Keratinocyte (primary cell): Measurements from ENCODE around the gene MIER2. TPM values are rescaled to one million over a fixed set of nuclear protein-coding genes. Genes with fewer than 3 reads are reported as not detected.

Experiments
- DNase-seq: peaks from one replicate; pipeline ENCODE4 v3.0.0-alpha.2; 2011; ENCODE audit warnings: low read depth, missing footprints, low spot score
- FAIRE-seq: peaks from 2 replicates; lab custom pipeline; 2011; peaks lifted over from hg19 to GRCh38; lab: Jason Lieb, UNC
- H2AFZ ChIP-seq: 2 replicates; pipeline ENCODE4 v1.6.0; 2012; ENCODE audit warnings: low read length, control low read depth, inconsistent platforms; ENCODE audit not compliant: control insufficient read depth
- H3K27ac ChIP-seq: 2 replicates; pipeline ENCODE4 v1.5.1; 2011; ENCODE audit warnings: low read length; ENCODE audit not compliant: control insufficient read depth, insufficient read depth
- H3K27me3 ChIP-seq: 3 replicates; pipeline ENCODE4 v1.6.0; 2011; ENCODE audit warnings: low read length; ENCODE audit not compliant: control insufficient read depth, insufficient read depth; ENCODE audit errors: extremely low read depth
- H3K36me3 ChIP-seq, 2 experiments: 2 replicates in 1 of 2; 3 replicates in 1 of 2; pipeline ENCODE4 v1.5.1; 2011; ENCODE audit warnings: low read length in 2 of 2, mild to moderate bottlenecking in 1 of 2; ENCODE audit not compliant: control insufficient read depth in 2 of 2, insufficient read depth in 2 of 2; ENCODE audit errors: extremely low read depth in 1 of 2
- H3K4me1 ChIP-seq: 3 replicates; pipeline ENCODE4 v1.5.1; 2011; ENCODE audit warnings: low read length; ENCODE audit not compliant: control insufficient read depth, insufficient read depth; ENCODE audit errors: extremely low read depth
- H3K4me2 ChIP-seq: 3 replicates; pipeline ENCODE4 v1.6.0; 2011; ENCODE audit warnings: low read depth, low read length; ENCODE audit not compliant: control insufficient read depth, insufficient read depth; ENCODE audit errors: extremely low read depth
- H3K4me3 ChIP-seq, 3 experiments: fragments of 200-600 bp in 1 of 3; sonication (generic) in 1 of 3; 2 replicates in 2 of 3; 3 replicates in 1 of 3; pipeline ENCODE4 v1.5.1; 2011 to 2016; ENCODE audit warnings: low read length in 3 of 3, mild to moderate bottlenecking in 3 of 3, control low read depth in 2 of 3, inconsistent platforms in 1 of 3, low read depth in 1 of 3, mixed read lengths in 1 of 3, mixed run types in 1 of 3, moderate library complexity in 1 of 3; ENCODE audit not compliant: control insufficient read depth in 2 of 3, insufficient read depth in 2 of 3; ENCODE audit errors: extremely low read depth in 1 of 3
- H3K79me2 ChIP-seq: 2 replicates; pipeline ENCODE4 v1.6.0; 2012; ENCODE audit warnings: low read length; ENCODE audit not compliant: control insufficient read depth, insufficient read depth
- H3K9ac ChIP-seq: 3 replicates; pipeline ENCODE4 v1.6.0; 2011; ENCODE audit warnings: low read length; ENCODE audit not compliant: control insufficient read depth, insufficient read depth; ENCODE audit errors: extremely low read depth
- H3K9me1 ChIP-seq: 3 replicates; pipeline ENCODE4 v1.6.0; 2011; ENCODE audit warnings: low read length; ENCODE audit not compliant: control insufficient read depth, insufficient read depth; ENCODE audit errors: extremely low read depth
- H3K9me3 ChIP-seq: 2 replicates; pipeline ENCODE4 v1.5.1; 2012; ENCODE audit warnings: low read depth, low read length; ENCODE audit not compliant: control insufficient read depth
- H4K20me1 ChIP-seq: 3 replicates; pipeline ENCODE4 v1.6.0; 2011; ENCODE audit warnings: low read length; ENCODE audit not compliant: control insufficient read depth, insufficient read depth; ENCODE audit errors: extremely low read depth
- CTCF ChIP-seq, 3 experiments: IDR thresholded peaks in 1 of 3; conservative IDR thresholded peaks in 1 of 3; optimal IDR thresholded peaks in 1 of 3; 2 replicates in 2 of 3; 3 replicates in 1 of 3; pipeline versions ENCODE3 to v1.5.1; 2011; ENCODE audit warnings: low read length in 3 of 3, mild to moderate bottlenecking in 3 of 3, moderate library complexity in 2 of 3, control low read depth in 1 of 3, inconsistent platforms in 1 of 3; ENCODE audit not compliant: insufficient read depth in 2 of 3; ENCODE audit errors: extremely low read depth in 1 of 3
- EZH2 ChIP-seq: IDR thresholded peaks from one replicate; pipeline ENCODE4 v1.6.1; 2012; ENCODE audit warnings: inconsistent platforms, mild to moderate bottlenecking, low read length, moderate library complexity
- dilution Hi-C: fragments of 300-500 bp; cut with MboI; formaldehyde crosslinking; loops from one replicate; pipeline ENCODE4 v1.7.0; 2020; ENCODE audit warnings: low sequenced_read_pairs; ENCODE audit not compliant: extremely low pct_ligation_motif_present
- polyA plus RNA-seq, 5 experiments: library from polyadenylated mRNA; depleted of rRNA in 3 of 5; stranded (reverse) in 3 of 5; stranded (forward) in 1 of 5; unstranded in 1 of 5; fragments of >200 nt; gene quantifications; 1 replicate in 1 of 5; 2 replicates in 3 of 5; 3 replicates in 1 of 5; pipeline versions ENCODE4 v1.2.1 to v1.2.3, GENCODE V29; 2011 to 2012; ENCODE audit warnings: missing spikeins in 2 of 5, low read depth in 1 of 5, low replicate concordance in 1 of 5

The MIER2 gene
- polyA plus RNA-seq, 1 donor (not counting 4 experiments of a cell fraction or from before 2014, with no cell fraction given), result 16.3 TPM

- Histone ChIP-seq H3K27me3 (peaks cover 4% of the 10 kb centered on the region), H3K9ac (no peak overlapping the region), H3K4me3 (no peak overlapping the region), H2AFZ (no peak overlapping the region), H3K36me3 (no peaks in the 10 kb centered on the region), H3K27ac (no peak overlapping the region), H4K20me1 (no peaks in the 10 kb centered on the region), H3K9me3 (no peaks in the 10 kb centered on the region), H3K4me2 (no peak overlapping the region), H3K4me1 (no peaks in the 10 kb centered on the region), H3K79me2 (no peaks in the 10 kb centered on the region), H3K9me1 (no peaks in the 10 kb centered on the region)
- no peak for TF ChIP-seq EZH2
- no peak for TF ChIP-seq CTCF (optimal IDR thresholded peaks at IDR 0.05 in 1 of 3, IDR thresholded peaks at IDR 0.05 in 1 of 3, conservative IDR thresholded peaks at IDR 0.05 in 1 of 3; ENCODE audit: extremely low read depth in 1 of 3, insufficient read depth in 2 of 3, low read length in 3 of 3)
- DNase-seq (no peak), FAIRE-seq (no peak)
- dilution Hi-C loops, result no loop called here
Measured at GRCh38 chr19:367963-368629, 23.5 kb upstream of the MIER2 start.

GRCh38 chr19:367561-367960, 23.0 kb upstream of the MIER2 start:
- Histone ChIP-seq H3K4me3 (no peak overlapping the region), H3K4me1 (no peaks in the 10 kb centered on the region), H3K36me3 (no peaks in the 10 kb centered on the region), H3K9ac (no peak overlapping the region), H3K9me1 (no peaks in the 10 kb centered on the region), H2AFZ (no peak overlapping the region), H4K20me1 (no peaks in the 10 kb centered on the region), H3K4me2 (no peak overlapping the region), H3K79me2 (no peaks in the 10 kb centered on the region), H3K27me3 (peaks cover under 1% of the 10 kb centered on the region), H3K27ac (no peak overlapping the region), H3K9me3 (no peaks in the 10 kb centered on the region)
- no peak for TF ChIP-seq CTCF (optimal IDR thresholded peaks at IDR 0.05 in 1 of 3, IDR thresholded peaks at IDR 0.05 in 1 of 3, conservative IDR thresholded peaks at IDR 0.05 in 1 of 3; ENCODE audit: extremely low read depth in 1 of 3, insufficient read depth in 2 of 3, low read length in 3 of 3)
- no peak for TF ChIP-seq EZH2
- dilution Hi-C loops, result no loop called here
- DNase-seq, result no peak
- no peak for FAIRE-seq
